ENCODE data around the gene CLEC20A.

The CLEC20A gene

GRCh38 chr1:178498896-178499675 is 2.3 kb upstream of the CLEC20A start:
- DNase-seq (ENCODE audit: low read depth), result no peak

DNA sequence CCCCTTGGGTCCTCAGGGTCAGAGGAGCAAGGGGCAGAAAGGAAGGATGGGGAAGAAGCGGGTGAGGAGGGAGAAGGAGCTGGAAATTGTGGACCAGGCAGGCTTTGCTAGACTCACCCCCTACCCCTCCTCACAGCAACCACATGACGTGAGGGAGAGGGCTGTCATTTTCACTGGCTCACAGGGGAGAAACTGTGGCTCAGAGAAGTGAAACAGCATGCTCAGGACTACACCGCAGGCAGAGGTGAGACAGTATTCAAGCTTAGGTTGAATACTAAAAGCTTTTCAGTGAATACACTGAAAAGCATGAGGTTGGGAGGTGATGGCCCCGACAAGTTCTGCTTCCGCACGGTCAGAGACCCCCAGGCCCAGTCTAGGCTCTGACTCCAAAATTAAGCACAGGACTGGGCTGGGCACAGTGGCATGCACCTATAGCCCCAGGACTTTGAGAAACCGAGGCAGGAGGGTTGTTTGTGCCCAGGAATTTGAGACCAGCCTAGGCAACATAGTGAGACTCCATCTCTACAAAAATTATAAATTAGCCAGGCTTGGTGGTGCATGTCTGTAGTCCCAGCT is 1.2 kb upstream of the CLEC20A start:
- no peak for DNase-seq (ENCODE audit: low read depth)

DNA sequence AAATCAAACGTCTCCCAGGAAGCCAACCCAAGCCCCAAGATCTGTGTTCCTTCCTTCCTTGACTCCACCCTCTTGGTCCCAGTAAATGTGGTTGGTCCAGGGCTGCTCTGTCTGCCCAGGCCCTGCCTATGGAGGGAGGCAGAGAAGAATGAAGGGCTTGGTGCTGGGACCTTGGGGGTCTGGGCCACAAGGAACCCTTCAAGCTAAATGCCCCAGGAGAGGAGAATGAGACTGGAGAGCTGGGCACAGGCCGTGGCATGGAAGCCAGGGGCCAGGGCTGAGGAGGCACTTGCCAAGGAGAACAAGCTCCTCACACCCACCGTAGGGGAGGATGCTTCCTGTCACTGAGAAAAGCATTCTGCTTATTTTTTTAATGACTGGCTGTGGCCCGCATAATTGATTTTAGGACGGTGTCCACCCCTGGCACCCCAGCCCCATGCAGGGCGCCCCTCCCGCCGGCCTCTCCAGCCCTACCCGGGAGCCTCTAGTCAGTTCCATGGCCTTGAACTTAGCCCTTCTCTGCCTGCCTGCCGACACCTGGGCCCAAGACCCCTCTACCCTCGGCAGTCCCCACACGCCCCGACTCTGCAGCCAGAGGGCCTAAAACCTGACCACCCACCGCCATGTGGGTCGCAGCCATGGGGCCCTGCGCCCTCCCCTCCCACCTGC is 889 bp downstream of the CLEC20A start:
- no peak for DNase-seq (ENCODE audit: low read depth)

- no peak for DNase-seq (ENCODE audit: low read depth)
Measured at GRCh38 chr1:178495158-178495557, 1.6 kb downstream of the CLEC20A start.

GRCh38 chr1:178494569-178494971 is 2.2 kb downstream of the CLEC20A start:
- DNase-seq (ENCODE audit: low read depth), result no peak

DNA sequence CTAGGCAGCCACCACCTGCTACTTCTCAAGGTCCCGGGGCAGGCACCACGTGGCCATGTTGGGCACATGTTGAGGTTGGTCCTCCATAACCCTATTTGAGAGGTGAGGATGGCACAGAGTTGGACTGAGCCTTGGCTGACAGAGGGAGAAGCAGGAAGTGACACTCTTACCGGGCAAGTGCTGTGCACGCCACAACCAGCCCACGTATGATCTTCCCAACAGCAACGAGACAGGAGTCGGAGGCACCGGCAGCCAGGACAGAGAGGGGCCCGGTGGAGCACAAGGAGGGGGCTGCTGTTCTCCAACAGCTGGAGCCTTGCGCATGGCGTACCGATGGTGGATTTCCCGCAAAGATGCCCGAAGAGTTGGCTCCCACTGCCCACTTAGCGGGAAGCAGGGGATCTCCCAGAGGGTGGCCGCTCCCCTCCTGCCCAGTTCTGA is 3.4 kb downstream of the CLEC20A start:
- DNase-seq (ENCODE audit: low read depth), result no peak

GRCh38 chr1:178492341-178492740 is 4.4 kb downstream of the CLEC20A start:
- DNase-seq (ENCODE audit: low read depth), result no peak

- no peak for DNase-seq (ENCODE audit: low read depth)
Measured at GRCh38 chr1:178491721-178492120, 5.0 kb downstream of the CLEC20A start.

GRCh38 chr1:178490967-178491366 is 5.8 kb downstream of the CLEC20A start:
- DNase-seq (ENCODE audit: low read depth), result no peak

- DNase-seq (ENCODE audit: low read depth), result no peak
Measured at GRCh38 chr1:178490136-178490535, 6.6 kb downstream of the CLEC20A start.

GRCh38 chr1:178489399-178489798 is 7.4 kb downstream of the CLEC20A start:
- no peak for DNase-seq (ENCODE audit: low read depth)

- DNase-seq (ENCODE audit: low read depth), result no peak
Measured at GRCh38 chr1:178488393-178488792, 8.4 kb downstream of the CLEC20A start.

GRCh38 chr1:178487070-178487615 is 9.6 kb downstream of the CLEC20A start:
- no peak for DNase-seq (ENCODE audit: low read depth)

DNA sequence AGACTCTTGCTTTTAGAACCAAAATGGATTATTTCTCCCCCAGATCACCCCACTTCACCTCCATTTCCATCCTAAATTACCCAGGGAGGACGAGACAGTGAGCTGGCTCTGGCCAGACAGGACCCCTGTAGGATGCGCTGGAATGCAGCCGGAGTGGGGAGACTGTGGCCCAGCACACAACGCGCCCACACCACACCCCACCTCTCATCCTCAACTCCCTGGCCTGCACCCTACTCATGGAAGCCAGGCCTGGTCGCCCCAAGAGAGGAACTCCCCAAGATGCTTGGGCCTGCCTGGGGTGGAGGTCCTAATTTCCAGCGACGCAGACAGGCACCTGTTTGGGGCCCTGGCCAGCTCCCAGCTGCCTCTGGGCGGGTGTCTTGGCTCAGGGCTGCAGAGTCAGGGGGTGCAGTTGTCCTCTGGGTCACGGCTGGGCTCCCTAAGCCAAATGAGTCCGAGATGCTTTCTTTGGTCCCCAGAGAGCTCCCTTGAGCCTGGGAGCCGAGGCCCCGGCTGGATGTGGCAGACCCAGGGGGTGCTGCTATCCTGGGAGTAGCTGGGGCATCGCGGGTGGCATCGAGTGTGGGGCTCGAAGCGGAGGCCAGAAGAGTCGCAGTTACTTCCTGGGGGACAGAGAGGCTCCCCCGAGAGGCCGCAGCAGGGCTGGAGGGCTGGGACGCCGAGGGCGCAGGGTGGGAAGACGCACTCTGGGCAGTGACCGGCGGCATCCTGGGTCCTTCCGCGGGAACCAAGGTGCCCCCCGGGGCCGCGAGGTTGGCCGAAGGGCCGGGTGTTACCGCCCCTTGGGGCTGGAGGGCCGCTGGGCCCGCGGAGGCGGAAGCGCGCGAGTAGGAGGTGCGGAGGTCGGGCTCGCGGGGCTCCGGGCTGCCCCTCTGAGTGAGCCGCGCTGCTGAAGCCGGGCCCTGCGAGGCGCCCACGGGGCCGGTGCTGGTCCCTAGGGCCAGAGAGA is 10.4 kb downstream of the CLEC20A start:
- DNase-seq (ENCODE audit: low read depth), result no peak

GRCh38 chr1:178485541-178485981 is 11.2 kb downstream of the CLEC20A start:
- DNase-seq (ENCODE audit: low read depth), result no peak

GRCh38 chr1:178484698-178485225 is 12.0 kb downstream of the CLEC20A start:
- DNase-seq (ENCODE audit: low read depth), result no peak

- no peak for DNase-seq (ENCODE audit: low read depth)
Measured at GRCh38 chr1:178483251-178483957, 13.4 kb downstream of the CLEC20A start.

DNA sequence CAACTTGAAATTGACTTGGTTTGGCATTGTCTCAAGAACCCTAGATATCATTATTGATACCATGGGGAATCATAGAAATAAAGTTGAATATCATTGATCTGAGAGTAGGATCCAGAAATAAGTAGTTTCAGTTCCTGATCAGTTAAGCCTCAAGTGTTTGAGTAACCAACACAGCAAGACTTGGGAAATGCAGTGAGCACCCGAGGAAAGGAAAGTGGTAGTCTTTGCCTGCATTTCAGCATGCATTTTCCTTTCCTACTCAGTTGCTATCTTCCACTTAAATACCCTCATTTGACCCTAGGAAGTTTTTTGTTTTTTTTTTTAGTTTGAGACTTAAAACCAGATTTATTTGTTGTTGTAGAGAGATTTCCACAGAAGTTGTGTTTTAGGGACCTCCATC is 18.9 kb downstream of the CLEC20A start:
- no peak for DNase-seq (ENCODE audit: low read depth)

- DNase-seq (ENCODE audit: low read depth), result no peak
Measured at GRCh38 chr1:178477373-178477772, 19.4 kb downstream of the CLEC20A start.

DNA sequence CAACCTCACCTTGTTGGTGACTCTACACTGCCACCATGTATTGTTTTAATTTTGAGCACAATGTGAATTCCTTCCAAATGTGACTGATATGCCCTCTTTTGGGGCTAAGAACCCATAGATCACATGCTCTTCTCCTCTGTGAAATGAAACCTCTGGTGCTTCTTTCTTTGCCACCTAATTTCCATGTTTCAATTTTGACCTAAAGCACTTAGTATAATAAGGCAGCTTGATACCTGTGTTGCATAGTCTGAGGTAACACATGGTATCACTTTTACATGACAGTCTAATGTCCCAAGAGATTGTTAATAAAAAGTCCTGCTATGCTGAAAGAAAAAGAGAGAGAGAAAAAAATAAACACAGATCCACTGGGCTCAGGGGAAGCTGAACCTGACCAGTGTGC is 24.2 kb downstream of the CLEC20A start:
- no peak for DNase-seq (ENCODE audit: low read depth)
